GM18507 (cell line): ENCODE data around the gene HLA-DPB1.
A peak's percentile ranks its signal among the peaks of the same experiment; 100 is the strongest.
"Not testable (repeated sequence)": the region's sequence is repeated elsewhere in the genome, so short reads cannot be mapped to it uniquely, and the experiment has no call there.

Experiments used
- DNase-seq: peaks from one replicate; pipeline ENCODE4 v3.0.0; 2011; ENCODE audit warnings: low read depth; ENCODE audit not compliant: insufficient read length; ENCODE audit errors: extremely low spot score
- FAIRE-seq: peaks from 2 replicates; lab custom pipeline; 2011; peaks lifted over from hg19 to GRCh38; lab: Jason Lieb, UNC

Gene HLA-DPB1

GRCh38 chr6:33075568-33076405 lies at the start of gene HLA-DPB1:
Gene HLA-DPB1, plus strand, starts transcription at chr6:33075990. Its CDS starts 52 bp downstream, at chr6:33076042.
- FAIRE-seq (peak; percentile 99), DNase-seq (peak; percentile 56)

- FAIRE-seq, result no peak
- no peak for DNase-seq
These were observed 47.5 kb upstream of the HLA-DPB1 start for GRCh38 chr6:33028220-33028849.

- DNase-seq, result no peak
- peak; percentile 100 for FAIRE-seq
These were observed 46.2 kb upstream of the HLA-DPB1 start for GRCh38 chr6:33029328-33030184.

- DNase-seq (no peak), FAIRE-seq (no peak)
These were observed 45.5 kb upstream of the HLA-DPB1 start for GRCh38 chr6:33030245-33030644.

GRCh38 chr6:33034554-33034953 lies 41.2 kb upstream of the HLA-DPB1 start:
- FAIRE-seq (no peak), DNase-seq (no peak)

GRCh38 chr6:33036535-33036934 lies 39.3 kb upstream of the HLA-DPB1 start:
- no peak for DNase-seq
- no peak for FAIRE-seq

GRCh38 chr6:33040157-33040556 lies 35.6 kb upstream of the HLA-DPB1 start:
- FAIRE-seq (peak; percentile 87), DNase-seq (no peak)

- FAIRE-seq, result peak; percentile 76
- DNase-seq, result no peak
These were observed 26.3 kb upstream of the HLA-DPB1 start for GRCh38 chr6:33049323-33050013.

GRCh38 chr6:33050014-33050810 lies 25.6 kb upstream of the HLA-DPB1 start:
- no peak for DNase-seq
- FAIRE-seq, result no peak

- FAIRE-seq (no peak), DNase-seq (no peak)
These were observed 23.2 kb upstream of the HLA-DPB1 start for GRCh38 chr6:33052627-33053026.

- FAIRE-seq (no peak), DNase-seq (no peak)
These were observed 22.6 kb upstream of the HLA-DPB1 start for GRCh38 chr6:33053230-33053629.

- FAIRE-seq (peak; percentile 75), DNase-seq (no peak)
These were observed 18.3 kb upstream of the HLA-DPB1 start for GRCh38 chr6:33057222-33058150.

- FAIRE-seq (peak; percentile 72), DNase-seq (no peak)
These were observed 13.8 kb upstream of the HLA-DPB1 start for GRCh38 chr6:33061987-33062386.

- not testable (repeated sequence) for FAIRE-seq, DNase-seq
These were observed 12.4 kb upstream of the HLA-DPB1 start for GRCh38 chr6:33063435-33063834.

GRCh38 chr6:33064723-33065122 lies 11.1 kb upstream of the HLA-DPB1 start:
- DNase-seq, result no peak
- FAIRE-seq, result no peak

GRCh38 chr6:33065312-33065711 lies 10.5 kb upstream of the HLA-DPB1 start:
- FAIRE-seq, result no peak
- no peak for DNase-seq

GRCh38 chr6:33066917-33067521 lies 8.8 kb upstream of the HLA-DPB1 start:
- FAIRE-seq, result no peak
- no peak for DNase-seq
